ENCODE results near the gene KIF9. TPM values are rescaled to one million over a fixed set of nuclear protein-coding genes. Genes with fewer than 3 reads are reported as not detected.

Gene KIF9
- total RNA-seq, 2 experiments from 2014 or later = 3.7 to 5.8 TPM

Other genes starting within 250 kb of the KIF9 start
- gene SETD2, start 118.7 kb downstream of the KIF9 start, total RNA-seq = 10 to 100 TPM; 38.0 to 43.3 TPM
- gene KLHL18, start 145 bp upstream of the KIF9 start, total RNA-seq = 10 to 100 TPM; 25.1 to 33.5 TPM
- 10 to 100 TPM; 27.0 to 32.9 TPM for gene PTPN23, start 98.2 kb upstream of the KIF9 start, total RNA-seq
- gene SCAP, start 193.1 kb upstream of the KIF9 start, total RNA-seq = 10 to 100 TPM; 65.5 to 69.2 TPM
- 10 to 100 TPM; 46.6 to 48.8 TPM for gene ELP6, start 230.9 kb upstream of the KIF9 start, total RNA-seq